H1 (cell line): ENCODE results near the gene PKM. TPM values are rescaled to one million over a fixed set of nuclear protein-coding genes. Genes with fewer than 3 reads are reported as not detected.

Source experiments
- BCL11A ChIP-seq, 2 experiments: IDR thresholded peaks; one replicate each; pipeline ENCODE4 v1.6.1; 2011; ENCODE audit warnings: low read depth in 2 of 2, low read length in 2 of 2, mild to moderate bottlenecking in 2 of 2
- BRCA1 ChIP-seq: IDR thresholded peaks from 2 replicates; pipeline ENCODE4 v1.6.1; 2012; ENCODE audit warnings: low read depth, low read length, improper control_type of control experiment
- RXRA ChIP-seq: IDR thresholded peaks from 2 replicates; pipeline ENCODE4 v1.6.1; 2011; ENCODE audit warnings: low read depth, mild to moderate bottlenecking, low read length, moderate library complexity; ENCODE audit not compliant: insufficient read depth
- polyA plus RNA-seq, 7 experiments: library from polyadenylated mRNA; depleted of rRNA in 3 of 7; stranded (reverse) in 5 of 7; unstranded in 2 of 7; fragments of >200 nt in 5 of 7; fragments of 200-250 nt in 2 of 7; gene quantifications; 1 replicate in 5 of 7; 2 replicates in 1 of 7; 4 replicates in 1 of 7; pipeline versions ENCODE4 v1.2.1 to v1.2.3, GENCODE V29; 2011 to 2013; ENCODE audit warnings: missing spikeins in 2 of 7, mixed read lengths in 2 of 7
- total RNA-seq: library from RNA; stranded (reverse); fragmentation: NEBNext Ultra II Directional; extraction: Animal tissue kit (Norgen Biotek cat#: 25700); gene quantifications from 2 replicates; pipeline ENCODE4 v1.2.1, GENCODE V29; 2021
- TF ChIP-seq, protein P1 (sequence below): IDR thresholded peaks from 2 replicates; pipeline ENCODE4 v1.6.1; 2012; ENCODE audit warnings: inconsistent platforms

Gene PKM
- total and polyA plus RNA-seq, 2 of the 8 experiments (the other 6 are each of a cell fraction or from before 2014, with no cell fraction given), result 780 to 856 TPM

DNA sequence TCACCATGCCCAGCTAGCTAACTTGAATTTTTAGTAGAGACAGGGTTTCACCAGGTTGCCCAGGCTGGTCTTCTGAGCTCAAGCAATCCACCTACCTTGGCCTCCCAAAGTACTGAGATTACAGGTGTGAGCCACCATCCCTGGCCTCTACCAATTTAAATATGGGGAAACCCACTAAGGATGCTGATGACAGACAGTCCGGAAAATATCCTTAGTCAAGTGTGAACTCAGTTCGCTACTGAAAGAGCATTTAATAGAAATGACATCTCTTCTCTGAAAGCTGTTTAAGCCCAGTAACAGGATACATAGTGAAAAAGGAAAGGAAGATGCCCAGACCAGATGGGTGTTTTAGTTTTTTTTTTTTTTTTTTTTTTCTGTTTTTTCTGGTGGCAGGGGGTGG is 25.7 kb downstream of the PKM start (continued):
- no peak for TF ChIP-seq BRCA1
- no peak for TF ChIP-seq BCL11A (IDR thresholded peaks at IDR 0.05; ENCODE audit: low read depth in 2 of 2, low read length in 2 of 2)
- no peak for TF ChIP-seq RXRA
- TF ChIP-seq, protein P1, sequence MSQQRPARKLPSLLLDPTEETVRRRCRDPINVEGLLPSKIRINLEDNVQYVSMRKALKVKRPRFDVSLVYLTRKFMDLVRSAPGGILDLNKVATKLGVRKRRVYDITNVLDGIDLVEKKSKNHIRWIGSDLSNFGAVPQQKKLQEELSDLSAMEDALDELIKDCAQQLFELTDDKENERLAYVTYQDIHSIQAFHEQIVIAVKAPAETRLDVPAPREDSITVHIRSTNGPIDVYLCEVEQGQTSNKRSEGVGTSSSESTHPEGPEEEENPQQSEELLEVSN, result no peak
- TF ChIP-seq, all 59 proteins: peak for 0
